ENCODE measurements around the gene NEIL3.

Gene NEIL3

GRCh38 chr4:177369372-177369771 is 59.7 kb downstream of the NEIL3 start:
- Histone ChIP-seq H3K36me3 (ENCODE audit: insufficient read depth) (no peaks in the 10 kb centered on the region), H3K4me3 (IDR thresholded peaks at IDR 0.05; ENCODE audit: insufficient read depth, low read depth, low read length) (no peak overlapping the region), H3K9ac (no peak overlapping the region), H3K4me1 (ENCODE audit: low read depth, poor library complexity, severe bottlenecking) (peaks cover 17% of the 10 kb centered on the region), H3K79me2 (ENCODE audit: insufficient read depth, low read depth) (no peaks in the 10 kb centered on the region), H3K4me2 (no peak overlapping the region), H3K27me3 (ENCODE audit: insufficient read depth, low read depth) (no peaks in the 10 kb centered on the region), H4K20me1 (ENCODE audit: insufficient read depth) (no peaks in the 10 kb centered on the region), H2AFZ (ENCODE audit: low read depth) (no peak overlapping the region), H3K27ac (no peak overlapping the region)
- no peak for TF ChIP-seq CTCF (conservative IDR thresholded peaks at IDR 0.05; ENCODE audit: low read depth, low read length)

GRCh38 chr4:177371461-177371860 is 61.8 kb downstream of the NEIL3 start:
- Histone ChIP-seq H3K4me1 (ENCODE audit: low read depth, poor library complexity, severe bottlenecking) (peaks cover 9% of the 10 kb centered on the region), H3K27me3 (ENCODE audit: insufficient read depth, low read depth) (no peaks in the 10 kb centered on the region), H4K20me1 (ENCODE audit: insufficient read depth) (no peaks in the 10 kb centered on the region), H3K4me3 (IDR thresholded peaks at IDR 0.05; ENCODE audit: insufficient read depth, low read depth, low read length) (no peak overlapping the region), H3K79me2 (ENCODE audit: insufficient read depth, low read depth) (no peaks in the 10 kb centered on the region), H3K4me2 (no peak overlapping the region), H3K27ac (no peak overlapping the region), H2AFZ (ENCODE audit: low read depth) (no peak overlapping the region), H3K9ac (no peak overlapping the region), H3K36me3 (ENCODE audit: insufficient read depth) (no peaks in the 10 kb centered on the region)
- TF ChIP-seq CTCF (conservative IDR thresholded peaks at IDR 0.05; ENCODE audit: low read depth, low read length): no peak

GRCh38 chr4:177374966-177375365 is 65.3 kb downstream of the NEIL3 start:
- no peaks in the 10 kb centered on the region for H3K4me1 ChIP-seq (ENCODE audit: low read depth, poor library complexity, severe bottlenecking)
- no peaks in the 10 kb centered on the region for H3K79me2 ChIP-seq (ENCODE audit: insufficient read depth, low read depth)
- no peaks in the 10 kb centered on the region for H3K27me3 ChIP-seq (ENCODE audit: insufficient read depth, low read depth)
- no peak overlapping the region for H3K4me2 ChIP-seq
- no peak for TF ChIP-seq CTCF (conservative IDR thresholded peaks at IDR 0.05; ENCODE audit: low read depth, low read length)
- H3K9ac ChIP-seq: no peak overlapping the region
- no peaks in the 10 kb centered on the region for H4K20me1 ChIP-seq (ENCODE audit: insufficient read depth)
- no peak overlapping the region for H2AFZ ChIP-seq (ENCODE audit: low read depth)
- no peak overlapping the region for H3K4me3 ChIP-seq (IDR thresholded peaks at IDR 0.05; ENCODE audit: insufficient read depth, low read depth, low read length)
- H3K36me3 ChIP-seq (ENCODE audit: insufficient read depth): no peaks in the 10 kb centered on the region
- no peak overlapping the region for H3K27ac ChIP-seq

GRCh38 chr4:177375372-177375771 is 65.7 kb downstream of the NEIL3 start:
- Histone ChIP-seq H2AFZ (ENCODE audit: low read depth) (no peak overlapping the region), H3K9ac (no peak overlapping the region), H3K4me3 (IDR thresholded peaks at IDR 0.05; ENCODE audit: insufficient read depth, low read depth, low read length) (no peak overlapping the region), H3K79me2 (ENCODE audit: insufficient read depth, low read depth) (no peaks in the 10 kb centered on the region), H3K4me1 (ENCODE audit: low read depth, poor library complexity, severe bottlenecking) (no peaks in the 10 kb centered on the region), H3K4me2 (no peak overlapping the region), H3K36me3 (ENCODE audit: insufficient read depth) (no peaks in the 10 kb centered on the region), H4K20me1 (ENCODE audit: insufficient read depth) (no peaks in the 10 kb centered on the region), H3K27ac (no peak overlapping the region), H3K27me3 (ENCODE audit: insufficient read depth, low read depth) (no peaks in the 10 kb centered on the region)
- TF ChIP-seq CTCF (conservative IDR thresholded peaks at IDR 0.05; ENCODE audit: low read depth, low read length): no peak
